A549 treated with RU486 at 1 μM for 4 hours (cell line): Measurements from ENCODE around the gene RPTN. TPM values are rescaled to one million over a fixed set of nuclear protein-coding genes. Genes with fewer than 3 reads are reported as not detected.

ENCODE experiments used
- total RNA-seq: library from RNA; stranded (reverse); fragments of 200-300 nt; extraction: Qiagen RNA extraction; gene quantifications from 5 replicates; pipeline ENCODE4 v1.2.3, GENCODE V29; 2022; ENCODE audit warnings: low read depth

Gene RPTN
- total RNA-seq = not detected in 5 replicates

GRCh38 chr1:152159144-152159543 lies at the start of gene RPTN:
TSS of gene RPTN (minus strand) at chr1:152159228. CDS start at chr1:152157889, 1,339 bp downstream.

GRCh38 chr1:152115344-152115743 lies 43.7 kb downstream of the RPTN start, which contains the start of gene TCHH:
TSS of gene TCHH (minus strand) at chr1:152115444. CDS start at chr1:152114080, 1,364 bp downstream.

Other genes starting within 250 kb of the RPTN start
- gene THEM4, start 249.7 kb downstream of the RPTN start, total RNA-seq = 12.1 to 15.5 TPM (median 14.1 TPM) in 5 replicates
- gene S100A10, start 165.4 kb downstream of the RPTN start, total RNA-seq = 1,857 to 2,427 TPM (median 2,095 TPM) in 5 replicates
- gene S100A11, start 122.2 kb downstream of the RPTN start, total RNA-seq = 1,713 to 1,961 TPM (median 1,862 TPM) in 5 replicates
- not detected in 5 replicates for gene TCHHL1, start 70.2 kb downstream of the RPTN start, total RNA-seq
- 0.14 to 0.33 TPM (median 0.22 TPM) in 5 replicates for gene TCHH, start 43.8 kb downstream of the RPTN start, total RNA-seq
- gene HRNR, start 65.0 kb upstream of the RPTN start, total RNA-seq = not detected in 5 replicates
- gene FLG, start 166.0 kb upstream of the RPTN start, total RNA-seq = not detected in 5 replicates
- not detected in 5 replicates for gene FLG2, start 200.8 kb upstream of the RPTN start, total RNA-seq